ENCODE results near the gene TMEM121B.

The TMEM121B gene

GRCh38 chr22:17137861-17138425, 16.8 kb upstream of the TMEM121B start:
- DNase-seq, result no peak

DNA sequence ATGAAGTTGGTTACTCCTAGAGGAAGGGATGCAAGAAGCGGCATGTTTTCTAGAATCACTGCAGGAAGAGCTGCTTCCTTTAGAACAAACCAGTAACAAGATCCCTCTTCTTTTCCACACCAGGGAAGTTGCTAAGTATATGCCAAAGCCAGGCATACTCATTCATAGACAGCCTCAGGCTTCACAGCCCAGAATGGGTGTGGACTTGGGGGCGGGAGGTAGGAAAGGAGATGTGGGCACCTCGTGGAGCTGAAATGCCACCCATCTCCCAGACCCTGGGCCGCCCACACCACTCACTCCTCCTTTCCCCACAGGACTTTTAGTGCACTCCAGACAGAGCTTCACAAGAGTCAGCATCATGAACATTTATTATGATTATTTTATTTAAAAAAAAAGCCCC, 16.0 kb upstream of the TMEM121B start:
- DNase-seq, result no peak

GRCh38 chr22:17135153-17135760, 14.1 kb upstream of the TMEM121B start:
- no peak for DNase-seq

DNA sequence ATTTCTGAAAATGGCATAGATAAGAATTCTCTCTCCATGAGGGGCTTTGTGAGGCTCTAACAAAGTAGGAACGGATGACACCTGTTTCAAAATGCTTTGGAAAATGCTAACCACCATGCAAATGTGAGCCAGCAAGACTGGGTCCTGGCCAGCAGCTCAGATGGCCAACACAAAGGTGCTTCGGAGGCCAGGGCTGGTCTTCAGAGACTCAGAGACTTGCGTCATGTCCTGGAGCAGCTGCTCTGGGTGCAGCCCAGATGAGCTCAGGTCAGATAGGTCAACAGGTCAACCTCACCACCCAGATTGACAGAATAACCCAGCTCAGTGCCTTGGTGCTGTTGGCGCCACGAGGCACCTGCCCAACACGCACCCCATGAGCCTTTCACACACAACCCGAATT, 12.0 kb upstream of the TMEM121B start:
- DNase-seq, result no peak

GRCh38 chr22:17132112-17132511, 11.0 kb upstream of the TMEM121B start:
- no peak for DNase-seq

GRCh38 chr22:17131686-17132085, 10.5 kb upstream of the TMEM121B start:
- DNase-seq, result no peak

DNA sequence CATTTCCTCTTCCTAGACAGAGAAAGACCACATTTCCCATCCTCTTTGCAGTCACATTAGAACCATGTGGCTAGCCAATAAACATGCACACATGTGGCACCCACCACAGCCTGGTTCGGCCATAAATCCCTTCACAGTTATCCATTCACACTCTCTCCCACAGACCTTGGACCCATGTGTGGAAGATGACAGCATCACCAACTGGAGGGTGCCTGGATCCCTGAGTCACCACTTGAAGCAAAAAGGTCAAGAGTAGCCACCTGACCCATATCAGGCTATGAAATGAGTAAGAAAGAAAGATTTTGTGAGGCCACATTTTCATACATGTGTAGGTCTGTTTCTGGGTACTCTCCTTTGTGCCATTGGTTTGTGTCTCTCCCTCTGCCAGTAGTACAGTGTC, 9.0 kb upstream of the TMEM121B start:
- no peak for DNase-seq

DNA sequence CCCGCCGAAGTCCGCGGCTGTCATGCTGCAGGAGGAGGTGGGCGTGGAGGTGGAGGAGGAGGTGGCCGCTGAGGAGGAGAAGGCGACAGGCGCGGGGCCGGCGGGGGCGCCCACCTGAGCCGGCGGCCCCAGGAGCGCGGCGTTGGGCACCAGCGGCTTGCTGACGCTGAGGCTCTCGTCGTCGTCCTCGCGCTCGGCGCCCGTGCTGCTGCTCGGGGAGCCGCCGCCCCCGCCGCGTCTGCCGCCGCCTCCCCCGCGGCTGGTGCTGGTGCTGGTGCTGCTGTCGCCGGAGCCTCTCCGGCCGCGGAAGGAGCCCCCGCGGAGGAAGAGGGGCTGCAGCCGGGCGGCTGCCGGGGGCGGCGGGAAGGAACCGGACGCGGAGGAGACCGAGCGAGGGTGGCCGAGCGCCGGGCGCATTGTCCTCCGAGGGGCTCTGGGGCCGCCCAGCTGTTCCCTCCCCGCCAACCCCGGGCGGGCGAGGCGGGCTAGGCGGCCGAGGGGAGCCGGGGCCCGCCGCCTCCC, 388 bp downstream of the TMEM121B start:
- peak in 1 of 2 experiments; percentile 26 for DNase-seq

- DNase-seq, result peak; percentile 64 to 65
Measured at GRCh38 chr22:17120281-17120680, 879 bp downstream of the TMEM121B start.

- DNase-seq, result peak in 1 of 2 experiments; percentile 35
Measured at GRCh38 chr22:17119481-17120202, 1.5 kb downstream of the TMEM121B start.

GRCh38 chr22:17118342-17118741, 2.8 kb downstream of the TMEM121B start:
- no peak for DNase-seq

GRCh38 chr22:17117890-17118289, 3.3 kb downstream of the TMEM121B start:
- no peak for DNase-seq

DNA sequence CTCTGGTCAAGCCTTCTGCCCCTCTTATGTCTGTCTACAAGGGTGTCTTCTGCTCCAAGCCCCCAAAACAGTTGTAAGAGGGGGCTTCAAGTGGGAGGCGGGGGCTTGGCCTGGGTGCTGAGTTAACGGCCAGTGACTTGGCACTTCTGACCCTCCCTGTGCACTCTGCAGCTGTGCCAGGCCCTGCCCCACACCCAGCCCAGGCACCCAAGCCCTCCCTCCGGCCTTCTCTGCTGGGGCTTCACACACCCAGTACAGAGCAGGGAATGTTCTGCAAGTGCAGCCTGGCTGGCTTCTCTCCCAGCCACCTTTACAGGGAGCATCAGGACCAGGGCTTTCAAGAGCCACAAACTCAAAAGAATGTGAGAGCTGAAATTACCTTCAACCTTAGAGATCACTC, 3.8 kb downstream of the TMEM121B start:
- no peak for DNase-seq

GRCh38 chr22:17116572-17117330, 4.4 kb downstream of the TMEM121B start:
- DNase-seq, result no peak

GRCh38 chr22:17115945-17116565, 5.1 kb downstream of the TMEM121B start:
- no peak for DNase-seq

DNA sequence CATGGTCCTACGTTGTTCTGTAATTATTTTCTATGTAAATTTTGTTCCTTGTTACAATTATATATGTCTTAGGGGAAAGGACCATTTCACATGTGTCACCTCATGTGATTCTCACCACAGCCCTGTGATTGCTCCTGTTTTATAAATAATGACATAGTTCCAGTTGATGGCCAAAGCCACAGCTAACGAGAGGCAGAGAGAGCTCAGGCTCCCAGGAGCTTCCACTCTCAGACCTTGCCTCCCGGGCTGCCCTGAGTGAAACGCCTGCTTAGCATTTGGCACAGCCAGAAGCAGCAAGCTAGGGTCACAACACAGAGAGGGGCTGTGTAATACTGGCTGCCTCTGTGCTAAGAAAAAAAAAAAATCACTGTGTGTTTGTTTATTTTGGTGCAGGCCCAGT, 5.9 kb downstream of the TMEM121B start:
- DNase-seq, result no peak

- DNase-seq, result no peak
Measured at GRCh38 chr22:17114898-17115235, 6.3 kb downstream of the TMEM121B start.

DNA sequence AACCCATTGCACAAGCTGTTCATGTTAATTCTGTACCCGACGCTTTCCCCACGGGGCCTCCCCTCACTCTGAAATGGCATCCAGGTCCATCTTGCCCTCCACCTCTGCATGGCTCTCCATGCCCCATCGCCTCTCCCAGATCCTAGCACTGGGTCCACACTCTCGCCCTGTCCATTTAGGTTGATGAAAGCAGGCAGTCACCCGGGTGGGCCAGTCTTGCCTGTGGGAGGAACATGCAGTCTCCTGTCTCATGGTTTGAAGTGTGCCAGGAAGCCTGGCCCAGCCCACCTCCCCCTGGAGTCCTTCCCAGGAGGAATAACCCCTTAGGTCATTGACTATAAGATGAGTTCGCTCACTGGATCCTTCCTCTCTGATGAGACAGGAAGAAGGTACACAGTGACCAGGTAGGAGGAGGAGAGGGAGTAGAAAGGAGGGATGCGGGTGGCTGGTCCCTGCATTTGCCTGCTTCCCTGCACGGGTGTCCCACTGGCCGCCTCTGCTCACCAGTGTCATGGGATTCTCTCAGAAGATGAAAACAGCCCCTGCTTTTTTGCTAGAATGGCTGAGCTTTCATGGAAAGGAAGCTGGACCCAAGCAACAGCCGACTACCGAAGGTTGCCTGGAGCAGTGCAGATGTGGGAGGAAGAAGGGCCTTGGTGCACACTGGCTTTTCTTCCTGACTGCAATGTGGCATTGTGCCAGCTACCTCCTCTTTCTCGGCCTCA, 6.8 kb downstream of the TMEM121B start:
- no peak for DNase-seq

DNA sequence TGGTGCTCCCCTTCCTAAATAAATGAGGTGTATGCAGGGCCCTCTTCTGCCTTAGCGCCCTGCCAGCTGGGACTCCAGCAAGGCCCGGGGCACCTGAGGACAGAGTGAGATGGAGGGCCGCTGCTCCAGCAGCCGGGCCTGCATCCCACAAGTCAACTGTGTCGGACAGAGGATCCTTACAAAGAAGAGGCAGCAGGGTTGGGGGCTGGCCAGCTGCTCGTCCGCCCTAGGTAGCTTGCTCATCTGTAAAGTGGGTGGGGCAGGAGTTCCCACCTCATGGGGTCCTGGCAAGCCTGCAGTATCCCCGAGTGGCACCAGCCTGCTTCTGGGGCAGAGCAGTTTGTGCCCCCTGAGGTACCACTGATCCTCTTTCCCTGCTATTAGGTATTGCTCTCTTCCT, 7.6 kb downstream of the TMEM121B start:
- no peak for DNase-seq

DNA sequence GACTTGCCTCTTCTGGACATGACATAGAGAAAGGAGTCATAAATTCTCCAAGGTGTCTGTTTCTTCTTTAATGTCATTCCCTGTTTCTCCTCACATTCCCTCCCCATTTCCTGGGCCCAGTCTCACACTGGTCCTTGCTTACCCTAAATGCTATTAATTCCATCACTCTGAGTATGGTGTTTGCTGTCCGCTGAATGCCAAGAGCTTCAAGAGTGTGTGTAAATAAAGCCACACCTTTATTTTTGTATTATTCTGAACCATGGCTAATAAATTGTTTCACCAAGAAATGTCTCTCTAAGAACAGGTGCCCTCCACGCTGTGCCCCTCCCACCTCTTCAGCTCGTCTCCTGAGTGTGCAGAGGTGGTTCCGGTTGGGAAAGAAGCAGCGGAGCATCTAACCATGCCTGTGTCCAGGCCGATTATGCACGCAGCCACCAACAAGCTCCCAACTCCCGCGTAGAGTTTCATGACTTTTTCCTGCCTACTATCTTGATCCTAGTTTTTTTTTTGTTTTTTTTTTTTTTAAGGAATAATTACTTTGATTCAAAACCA, 8.6 kb downstream of the TMEM121B start:
- no peak for DNase-seq

DNA sequence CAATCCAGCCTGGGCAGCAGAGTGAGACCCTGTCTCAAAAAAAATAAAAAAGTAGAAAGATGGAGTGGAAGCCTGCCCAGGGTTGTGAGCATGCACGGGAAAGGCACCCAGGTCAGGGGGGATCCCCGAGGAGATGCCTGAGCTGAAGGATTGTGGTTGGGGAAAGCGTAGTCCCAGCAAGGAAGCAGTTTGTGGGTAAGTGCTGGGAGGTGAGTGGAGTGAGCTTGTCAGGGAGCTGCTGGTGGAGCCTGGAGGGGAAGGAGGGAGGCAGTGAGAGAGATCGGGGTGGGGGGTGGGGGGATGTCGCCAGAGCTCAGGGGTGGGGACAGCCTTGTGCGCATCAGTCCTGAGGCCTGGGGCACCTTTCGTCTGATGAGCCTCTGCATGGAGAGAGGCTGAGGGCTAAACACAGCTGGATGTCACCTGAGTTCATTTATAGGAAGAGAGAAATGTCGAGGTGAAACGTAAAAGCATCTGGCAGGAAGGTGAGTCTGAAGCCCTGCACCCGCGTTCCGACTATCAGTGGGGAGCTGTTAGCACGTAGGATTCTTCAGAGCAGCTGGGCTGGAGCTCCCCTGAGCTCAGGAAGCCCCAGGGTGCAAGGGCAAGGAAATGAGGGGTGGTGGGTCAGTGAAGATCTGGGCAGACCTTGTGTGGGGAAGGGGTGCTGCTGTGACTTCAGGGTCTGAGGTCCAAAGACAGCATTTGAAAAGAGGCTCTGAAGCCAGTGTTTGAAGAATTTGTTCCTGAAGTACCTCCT, 10.2 kb downstream of the TMEM121B start:
- DNase-seq, result no peak

All from activated CD4-positive, alpha-beta T cell treated with anti-CD3 and anti-CD28 coated beads, Interleukin-2, amount 50 U/mL, for 48 hours (primary cell).